GM12864 (cell line): Measurements from ENCODE around the gene PRLH.

Experiments
- DNase-seq: peaks from one replicate; pipeline ENCODE4 v3.0.0-alpha.2; 2011; ENCODE audit warnings: low read depth
- H3K4me3 ChIP-seq: 2 replicates; pipeline ENCODE4 v1.5.1; 2011; ENCODE audit warnings: mild to moderate bottlenecking, low read depth, low read length, control low read depth
- TF ChIP-seq, protein P1 (sequence below): IDR thresholded peaks from 2 replicates; pipeline ENCODE4 v1.5.1; 2011; ENCODE audit warnings: low read depth, mild to moderate bottlenecking, moderate library complexity, low read length, control low read depth, inconsistent platforms; ENCODE audit errors: missing control alignments

PRLH gene, protein sequence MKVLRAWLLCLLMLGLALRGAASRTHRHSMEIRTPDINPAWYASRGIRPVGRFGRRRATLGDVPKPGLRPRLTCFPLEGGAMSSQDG

DNA sequence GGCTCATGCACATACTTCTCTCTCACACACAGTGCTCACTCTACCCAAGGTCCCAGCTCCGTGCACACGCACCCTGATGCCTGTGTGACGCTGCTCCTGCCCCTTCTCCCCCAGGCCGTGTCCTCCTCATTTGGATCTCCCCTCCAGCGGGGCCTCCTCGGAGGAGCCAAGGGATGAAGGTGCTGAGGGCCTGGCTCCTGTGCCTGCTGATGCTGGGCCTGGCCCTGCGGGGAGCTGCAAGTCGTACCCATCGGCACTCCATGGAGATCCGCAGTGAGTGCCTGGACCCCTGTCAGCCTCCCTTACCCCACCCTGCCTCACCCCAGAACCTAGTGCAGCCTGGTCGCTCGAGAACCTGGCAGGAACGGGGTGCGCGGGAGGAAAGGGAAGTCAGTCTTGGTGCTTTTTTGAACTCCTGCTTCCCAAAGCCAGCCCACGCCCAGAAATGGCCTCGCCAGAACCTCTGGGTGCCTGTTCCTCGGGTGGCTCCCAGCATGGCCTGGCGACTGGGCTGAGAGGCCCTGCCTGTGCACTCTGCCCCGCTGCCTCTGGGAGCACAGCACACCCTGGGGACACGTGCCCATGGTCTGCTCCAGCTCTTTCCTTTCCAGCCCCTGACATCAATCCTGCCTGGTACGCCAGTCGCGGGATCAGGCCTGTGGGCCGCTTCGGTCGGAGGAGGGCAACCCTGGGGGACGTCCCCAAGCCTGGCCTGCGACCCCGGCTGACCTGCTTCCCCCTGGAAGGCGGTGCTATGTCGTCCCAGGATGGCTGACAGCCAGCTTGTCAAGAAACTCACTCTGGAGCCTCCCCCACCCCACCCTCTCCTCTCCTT is at the start of gene PRLH:
PRLH (plus strand) TSS at position 174 of the 835 bp plus-strand sequence; CDS start at position 174, 0 bp downstream.
- no peak within 1 kb of the TSS for H3K4me3 ChIP-seq
- TF ChIP-seq, protein P1, sequence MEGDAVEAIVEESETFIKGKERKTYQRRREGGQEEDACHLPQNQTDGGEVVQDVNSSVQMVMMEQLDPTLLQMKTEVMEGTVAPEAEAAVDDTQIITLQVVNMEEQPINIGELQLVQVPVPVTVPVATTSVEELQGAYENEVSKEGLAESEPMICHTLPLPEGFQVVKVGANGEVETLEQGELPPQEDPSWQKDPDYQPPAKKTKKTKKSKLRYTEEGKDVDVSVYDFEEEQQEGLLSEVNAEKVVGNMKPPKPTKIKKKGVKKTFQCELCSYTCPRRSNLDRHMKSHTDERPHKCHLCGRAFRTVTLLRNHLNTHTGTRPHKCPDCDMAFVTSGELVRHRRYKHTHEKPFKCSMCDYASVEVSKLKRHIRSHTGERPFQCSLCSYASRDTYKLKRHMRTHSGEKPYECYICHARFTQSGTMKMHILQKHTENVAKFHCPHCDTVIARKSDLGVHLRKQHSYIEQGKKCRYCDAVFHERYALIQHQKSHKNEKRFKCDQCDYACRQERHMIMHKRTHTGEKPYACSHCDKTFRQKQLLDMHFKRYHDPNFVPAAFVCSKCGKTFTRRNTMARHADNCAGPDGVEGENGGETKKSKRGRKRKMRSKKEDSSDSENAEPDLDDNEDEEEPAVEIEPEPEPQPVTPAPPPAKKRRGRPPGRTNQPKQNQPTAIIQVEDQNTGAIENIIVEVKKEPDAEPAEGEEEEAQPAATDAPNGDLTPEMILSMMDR = no peak
- no peak for DNase-seq

DNA sequence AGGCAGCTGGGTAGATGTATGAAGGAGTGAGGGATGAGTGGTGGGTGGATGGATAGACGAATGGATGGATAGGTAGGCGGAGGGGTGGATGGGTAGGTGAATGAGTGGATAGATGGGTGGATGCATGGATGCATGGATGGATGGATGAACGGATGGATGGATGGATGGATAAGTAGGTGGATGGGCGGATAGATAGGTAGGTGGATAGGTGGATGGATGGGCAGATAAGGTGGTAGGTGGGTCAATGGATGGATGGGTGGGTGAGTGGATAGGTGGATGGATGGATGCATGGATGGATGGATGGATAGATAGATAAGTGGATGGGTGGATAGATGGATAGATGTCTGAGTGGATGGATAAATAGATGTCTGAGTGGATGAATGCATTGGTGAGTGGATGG is 49.2 kb upstream of the PRLH start:
- no peak overlapping the region for H3K4me3 ChIP-seq
- TF ChIP-seq, protein P1 = no peak
- no peak for DNase-seq

DNA sequence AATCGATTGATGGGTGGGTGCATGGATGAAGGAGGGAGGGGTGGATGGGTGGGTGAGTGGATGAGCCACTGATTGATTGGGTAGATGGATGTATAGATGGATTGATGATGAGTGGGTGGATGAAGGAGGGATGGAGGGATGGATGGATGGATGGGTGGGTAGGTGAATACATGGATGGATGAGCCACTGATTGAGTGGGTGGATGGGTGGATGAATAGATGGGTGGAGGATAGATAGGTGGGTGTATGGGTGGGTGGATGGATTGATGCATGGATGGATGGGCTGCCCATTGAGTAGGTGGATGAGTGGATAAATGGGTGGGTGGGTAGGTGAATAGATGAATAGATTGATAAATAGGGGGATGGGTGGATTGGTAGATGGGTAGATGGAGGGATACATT is 48.4 kb upstream of the PRLH start:
- no peak for DNase-seq
- TF ChIP-seq, protein P1 = no peak
- no peak overlapping the region for H3K4me3 ChIP-seq

DNA sequence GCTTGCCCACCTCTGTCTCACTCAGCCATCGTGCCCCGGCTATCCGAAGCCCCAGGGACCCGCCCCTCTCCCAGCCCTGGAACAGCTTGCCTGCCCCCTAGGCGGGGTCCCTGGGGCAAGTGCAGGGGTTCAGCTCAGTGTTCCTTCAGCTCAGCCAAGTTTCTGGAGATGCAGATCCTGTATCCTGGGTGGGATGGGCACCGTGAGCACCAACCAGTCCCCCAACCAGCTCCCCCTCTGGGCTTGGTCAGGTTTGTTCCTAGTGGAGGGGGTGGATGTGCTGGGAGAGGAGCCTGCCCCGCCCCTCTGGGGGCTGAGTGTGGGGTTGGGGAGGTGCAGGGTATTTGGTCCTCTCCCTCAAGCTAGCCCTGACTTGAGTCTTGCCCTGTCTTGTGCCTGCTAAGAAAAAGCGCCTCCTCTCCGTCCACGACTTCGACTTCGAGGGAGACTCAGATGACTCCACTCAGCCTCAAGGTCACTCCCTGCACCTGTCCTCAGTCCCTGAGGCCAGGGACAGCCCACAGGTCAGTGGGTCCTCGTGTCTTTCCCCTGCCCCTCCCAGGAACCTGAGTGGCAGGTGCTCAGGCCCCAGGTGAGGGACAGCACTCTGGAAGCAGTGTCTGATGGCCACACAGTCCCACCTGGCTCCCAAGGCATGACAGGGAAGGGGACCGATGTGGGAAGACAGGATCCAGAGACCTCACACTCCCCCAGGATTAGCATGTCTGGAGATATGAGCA is 46.7 kb upstream of the PRLH start:
- TF ChIP-seq, protein P1 = no peak
- no peak for DNase-seq

DNA sequence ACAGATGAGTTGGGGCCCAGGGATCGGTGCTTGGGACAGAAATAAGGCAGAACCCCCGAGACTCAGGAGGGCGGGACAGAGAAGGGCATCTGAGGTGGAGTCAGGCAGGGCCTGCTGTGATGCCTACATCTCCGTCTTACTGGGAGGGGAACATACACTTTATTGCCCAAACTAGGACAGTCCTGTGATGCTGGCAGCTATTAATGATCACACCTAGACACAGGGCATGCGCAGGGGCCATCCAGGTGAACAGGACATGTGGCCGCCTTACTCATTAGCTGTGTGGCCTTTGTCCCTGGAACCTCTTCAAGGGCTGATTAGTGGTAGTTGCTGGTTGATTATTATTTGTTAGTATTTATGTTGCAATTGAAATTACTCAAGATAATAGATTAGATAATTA is 46.1 kb upstream of the PRLH start:
- DNase-seq = no peak
- TF ChIP-seq, protein P1 = no peak
- no peak overlapping the region for H3K4me3 ChIP-seq

More for the DNA sequence above, 46.7 kb upstream of the PRLH start:
- H3K4me3 ChIP-seq = no peak overlapping the region

DNA sequence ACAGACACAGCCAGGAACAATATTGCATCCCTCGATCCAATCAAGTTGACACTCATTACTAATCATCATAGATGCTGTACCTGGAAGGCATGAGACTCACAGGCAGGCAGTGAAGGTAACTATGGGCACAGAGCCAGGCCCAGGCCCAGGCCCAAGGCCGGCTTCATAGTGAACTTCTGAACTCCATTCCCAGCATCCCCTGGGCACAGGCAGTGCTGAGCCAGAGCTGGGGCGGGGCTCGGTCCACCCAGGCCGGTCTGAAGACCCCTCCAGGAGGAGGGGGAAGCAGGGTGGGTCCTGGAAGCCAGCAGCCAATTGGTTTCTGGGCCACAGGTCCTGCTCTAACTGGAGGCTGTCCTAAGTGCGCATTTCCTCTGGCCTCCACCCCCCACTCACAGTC is 41.7 kb upstream of the PRLH start:
- H3K4me3 ChIP-seq = no peak overlapping the region
- TF ChIP-seq, protein P1 = no peak
- no peak for DNase-seq
